WTC11 (cell line): ENCODE data around the gene CACNA1C.

Experiments
- AFF4 ChIP-seq: sonication (generic); formaldehyde crosslinking; IDR thresholded peaks from 2 replicates; pipeline ENCODE4 v1.8.1; 2023; ENCODE audit warnings: mild to moderate bottlenecking, missing genetic modification reagents, borderline replicate concordance
- ATF3 ChIP-seq: sonication (generic); formaldehyde crosslinking; conservative IDR thresholded peaks from 2 replicates; pipeline ENCODE4 v1.8.1; 2022; ENCODE audit warnings: mild to moderate bottlenecking, missing genetic modification reagents
- CTCF ChIP-seq: fragments of 200-600 bp; IDR thresholded peaks from 2 replicates; pipeline ENCODE4 v1.8.0; 2022; ENCODE audit warnings: antibody characterized with exemption
- FOXJ3 ChIP-seq: sonication (generic); formaldehyde crosslinking; IDR thresholded peaks from 2 replicates; pipeline ENCODE4 v1.9.0; 2021; ENCODE audit warnings: missing genetic modification reagents, mild to moderate bottlenecking, borderline replicate concordance
- SMAD4 ChIP-seq: sonication (generic); formaldehyde crosslinking; IDR thresholded peaks from 2 replicates; pipeline ENCODE4 v1.8.0; 2022; ENCODE audit warnings: mild to moderate bottlenecking, missing genetic modification reagents
- SP1 ChIP-seq: sonication (generic); formaldehyde crosslinking; conservative IDR thresholded peaks from 2 replicates; pipeline ENCODE4 v1.8.1; 2022; ENCODE audit warnings: missing genetic modification reagents

GRCh38 chr12:2450553-2450952, 397.8 kb downstream of the CACNA1C start:
- no peak for TF ChIP-seq ATF3 (CRISPR knock-in tag)
- TF ChIP-seq AFF4 (CRISPR knock-in tag), result no peak
- TF ChIP-seq CTCF, result no peak
- TF ChIP-seq SMAD4, result no peak
- TF ChIP-seq SP1 (CRISPR knock-in tag), result no peak
- no peak for TF ChIP-seq FOXJ3 (CRISPR knock-in tag)
